OCI-LY7 (cell line): ENCODE data around the gene SYCP3. TPM values are rescaled to one million over a fixed set of nuclear protein-coding genes. Genes with fewer than 3 reads are reported as not detected.
"Not testable (repeated sequence)": the region's sequence is repeated elsewhere in the genome, so short reads cannot be mapped to it uniquely, and the experiment has no call there.

ENCODE experiments used
- BruUV-seq: library from RNA; stranded (reverse); fragments of 400-500 nt; replicated peaks from 2 replicates; lab custom pipeline; 2021; lab: Mats Ljungman, UMichigan
- CTCF ChIA-PET: fragments of 300-600 bp; sonication (Branson Sonifier 250); formaldehyde crosslinking; loops from one replicate; lab custom pipeline; 2022; ENCODE audit warnings: antibody characterized with exemption; ENCODE audit not compliant: unreplicated experiment; lab: Charles Lee
- POLR2A ChIA-PET: fragments of 300-600 bp; sonication (Branson Sonifier 250); formaldehyde crosslinking; loops from one replicate; lab custom pipeline; 2022; ENCODE audit warnings: antibody characterized with exemption; lab: Charles Lee
- DNase-seq: peaks from one replicate; pipeline ENCODE4 v3.0.0-alpha.2; 2015; ENCODE audit warnings: low spot score
- H2AFZ ChIP-seq: fragments of 200-600 bp; sonication (generic), shearing (Covaris generic); 2 replicates; pipeline ENCODE4 v1.6.1; 2014; ENCODE audit warnings: mild to moderate bottlenecking, antibody characterized with exemption, low read length, moderate library complexity
- H3K27ac ChIP-seq: fragments of 200-600 bp; sonication (generic); 2 replicates; pipeline ENCODE4 v1.5.1; 2014; ENCODE audit warnings: mixed run types, low read depth, mild to moderate bottlenecking, moderate library complexity, low read length, inconsistent platforms; ENCODE audit not compliant: poor library complexity, severe bottlenecking
- H3K36me3 ChIP-seq: fragments of 200-600 bp; sonication (generic); 2 replicates; pipeline ENCODE4 v1.6.1; 2014; ENCODE audit warnings: mild to moderate bottlenecking, antibody characterized with exemption, low read length, moderate library complexity, mixed read lengths; ENCODE audit not compliant: insufficient read depth
- H3K4me1 ChIP-seq: fragments of 200-600 bp; sonication (generic); 2 replicates; pipeline ENCODE4 v1.5.1; 2014; ENCODE audit warnings: mild to moderate bottlenecking, low read length; ENCODE audit not compliant: insufficient read depth, poor library complexity, severe bottlenecking
- H3K4me2 ChIP-seq: fragments of 200-600 bp; sonication (generic); 2 replicates; pipeline ENCODE4 v1.6.1; 2014; ENCODE audit warnings: mild to moderate bottlenecking, low read length
- H3K4me3 ChIP-seq: fragments of 200-600 bp; sonication (generic); 2 replicates; pipeline ENCODE4 v1.5.1; 2014; ENCODE audit warnings: mild to moderate bottlenecking, low read depth, low read length; ENCODE audit not compliant: poor library complexity, severe bottlenecking
- H3K79me2 ChIP-seq: fragments of 200-600 bp; sonication (generic); 2 replicates; pipeline ENCODE4 v1.6.1; 2016; ENCODE audit warnings: low read depth, mild to moderate bottlenecking, low read length, moderate library complexity, mixed read lengths; ENCODE audit not compliant: insufficient read depth
- H3K9me2 ChIP-seq: fragments of 200-600 bp; sonication (generic); 2 replicates; pipeline ENCODE4 v1.6.1; 2016; ENCODE audit warnings: mild to moderate bottlenecking, low read length, mixed read lengths; ENCODE audit not compliant: insufficient read depth
- H3K9me3 ChIP-seq: fragments of 200-600 bp; sonication (generic); 2 replicates; pipeline ENCODE4 v1.6.1; 2014; ENCODE audit warnings: mild to moderate bottlenecking, mixed run types, low read length, mixed read lengths
- H4K20me1 ChIP-seq: fragments of 200-600 bp; sonication (generic); 2 replicates; pipeline ENCODE4 v1.6.1; 2014; ENCODE audit warnings: mild to moderate bottlenecking, antibody characterized with exemption, low read length, moderate library complexity, mixed read lengths; ENCODE audit not compliant: insufficient read depth
- CTCF ChIP-seq: fragments of 200-600 bp; sonication (generic); conservative IDR thresholded peaks from 2 replicates; pipeline ENCODE4 v1.5.1; 2014; ENCODE audit warnings: mild to moderate bottlenecking, antibody characterized with exemption, low read length, moderate library complexity, mixed read lengths
- EZH2phosphoT487 ChIP-seq: fragments of 200-600 bp; sonication (generic); IDR thresholded peaks from 2 replicates; pipeline ENCODE4 v1.6.1; 2018; ENCODE audit warnings: low read depth, borderline replicate concordance, mild to moderate bottlenecking, mixed run types, antibody characterized with exemption, low read length, moderate library complexity, mixed read lengths
- intact Hi-C: fragments of 100-400 bp; cut with micrococcal nuclease; formaldehyde crosslinking; loops from one replicate; pipeline ENCODE4 v1.10.0; 2022; ENCODE audit not compliant: unreplicated experiment
- total RNA-seq, 2 experiments: library from RNA; depleted of rRNA in 1 of 2; stranded (reverse); fragments of >200 nt in 1 of 2; shearing (Covaris generic) in 1 of 2; gene quantifications; 2 replicates each; pipeline ENCODE4 v1.2.3, GENCODE V29; 2014 to 2022

The SYCP3 gene
- total RNA-seq, 2 experiments from 2014 or later, result 0.13 to 0.36 TPM

GRCh38 chr12:101685092-101685491 is 54.2 kb downstream of the SYCP3 start:
- Histone ChIP-seq H4K20me1 (no peaks in the 10 kb centered on the region), H3K4me1 (no peaks in the 10 kb centered on the region), H2AFZ (no peak overlapping the region; the same call in 1 of the 2 replicates), H3K79me2 (no peaks in the 10 kb centered on the region), H3K27ac (no peak overlapping the region), H3K9me2 (no peaks in the 10 kb centered on the region), H3K9me3 (no peaks in the 10 kb centered on the region), H3K4me3 (no peak overlapping the region), H3K36me3 (no peaks in the 10 kb centered on the region), H3K4me2 (no peak overlapping the region)
- ChIA-PET CTCF (no interaction called here), POLR2A (no interaction called here)
- TF ChIP-seq CTCF, result no peak
- no peak for TF ChIP-seq EZH2phosphoT487
- no TSS peak for BruUV-seq
- intact Hi-C loops, result no loop called here
- DNase-seq, result no peak

GRCh38 chr12:101681627-101682026 is 57.6 kb downstream of the SYCP3 start:
- H2AFZ ChIP-seq, H3K9me2 ChIP-seq, H3K9me3 ChIP-seq, H3K27ac ChIP-seq, DNase-seq, H3K79me2 ChIP-seq, H3K4me2 ChIP-seq, H3K36me3 ChIP-seq, intact Hi-C loops, BruUV-seq, H4K20me1 ChIP-seq, CTCF ChIA-PET, H3K4me3 ChIP-seq, H3K4me1 ChIP-seq: not testable (repeated sequence)
- POLR2A ChIA-PET, result interaction anchor here (0.7 to 2.2 kb wide), 3 partner anchors 9 to 88 kb away, joined by 3 to 6 read pairs (median 3); no protein-coding TSS in a partner anchor

- Histone ChIP-seq H3K9me2 (no peaks in the 10 kb centered on the region), H3K4me2 (no peak overlapping the region), H3K4me3 (no peak overlapping the region), H3K36me3 (no peaks in the 10 kb centered on the region), H3K4me1 (no peaks in the 10 kb centered on the region), H3K9me3 (no peaks in the 10 kb centered on the region), H3K27ac (no peak overlapping the region), H4K20me1 (no peaks in the 10 kb centered on the region), H3K79me2 (no peaks in the 10 kb centered on the region), H2AFZ (no peak overlapping the region)
- ChIA-PET CTCF (no interaction called here), POLR2A (no interaction called here)
- intact Hi-C loops, result no loop called here
- DNase-seq, result no peak
- TF ChIP-seq EZH2phosphoT487 (no peak), CTCF (no peak)
- no TSS peak for BruUV-seq
These were observed 58.6 kb downstream of the SYCP3 start for GRCh38 chr12:101680647-101681046.
